Pancreas (tissue), 10 donors: ENCODE measurements around the gene PPP2R5A. TPM values are rescaled to one million over a fixed set of nuclear protein-coding genes. Genes with fewer than 3 reads are reported as not detected.
"Not testable (repeated sequence)": the region's sequence is repeated elsewhere in the genome, so short reads cannot be mapped to it uniquely, and the experiment has no call there.

Source experiments
- ATAC-seq, 4 donors: fragments of 200-7000 bp; cut with Tn5 transposase; one replicate each; pipeline versions ENCODE4 v1.8.0 to v1.9.1; 2020; ENCODE audit warnings: mild to moderate bottlenecking in 4 of 4, moderate library complexity in 4 of 4
- DNase-seq, 6 donors: peaks; one replicate each; pipeline ENCODE4 v3.0.0-alpha.2; 2020
- FAIRE-seq: peaks from 2 replicates; lab custom pipeline; 2012; peaks lifted over from hg19 to GRCh38; lab: Jason Lieb, UNC
- H3K27ac ChIP-seq, 4 donors: fragments of 200-600 bp; sonication (generic); 1 replicate in 3 of 4; 2 replicates in 1 of 4; pipeline versions ENCODE4 v1.5.0 to v1.8.0; 2020
- H3K27me3 ChIP-seq, 4 donors: fragments of 200-600 bp; one replicate each; pipeline ENCODE4 v1.8.0; 2021
- H3K36me3 ChIP-seq, 3 donors: fragments of 200-600 bp; sonication (generic) in 1 of 3; one replicate each; pipeline versions ENCODE4 v1.5.0 to v1.8.0; 2020 to 2021
- H3K4me1 ChIP-seq, 3 donors: fragments of 200-600 bp; one replicate each; pipeline ENCODE4 v1.8.0; 2021
- H3K4me3 ChIP-seq, 4 donors: fragments of 200-600 bp; sonication (generic) in 2 of 4; one replicate each; pipeline versions ENCODE4 v1.5.0 to v1.8.0; 2020 to 2021
- H3K9me3 ChIP-seq, 4 donors: fragments of 200-600 bp; one replicate each; pipeline ENCODE4 v1.8.0; 2021
- WGBS, 2 donors: extraction: QIAGEN DNeasy Blood & Tissue Kit; methylation state at CpG; one replicate each; pipeline ENCODE4 v1.1.7; 2013; 5-methylcytosine and 5-hydroxymethylcytosine counted together
- intact Hi-C, 3 donors: fragments of 100-400 bp; cut with DNase I; formaldehyde crosslinking; loops; one replicate each; pipeline versions ENCODE4 v1.11.1 to v1.14.2; 2022
- polyA plus RNA-seq, 2 donors: library from polyadenylated mRNA; stranded (reverse); fragments of 200-250 nt; gene quantifications; one replicate each; pipeline ENCODE4 v1.2.3, GENCODE V29; 2013
- total RNA-seq, 6 donors: library from RNA; stranded (reverse); fragmentation: NEBNext Ultra II Directional in 4 of 6; extraction: Animal tissue kit (Norgen Biotek cat#: 25700) in 4 of 6; gene quantifications; one replicate each; pipeline versions ENCODE4 v1.2.1 to v1.2.4, GENCODE V29; 2021 to 2023
- TF ChIP-seq, protein P1 (sequence below), 4 donors: fragments of 200-600 bp; sonication (generic) in 3 of 4; IDR thresholded peaks; one replicate each; pipeline versions ENCODE4 v1.5.0 to v1.8.0; 2021; ENCODE audit warnings: antibody characterized with exemption in 4 of 4
- donor health status: healthy with polysubstance abuse.
- donor health status: DM: no; HTN: no; CAD: no; lungs with moderate emphysema.
- donor health status: DM: no; HTN: no; CAD: no.
- donor health status: control.
- donor health status: control.
- donor health status: Bipolar disorder and iron deficiency.
- donor health status: DM: yes; HTN: yes; CAD: no.
- donor health status: DM: no; HTN: no; CAD: no.
- donor health status: DM: no; HTN: no; CAD: no.
- donor health status: DM: yes; HTN: yes; CAD: no.

PPP2R5A gene
- total and polyA plus RNA-seq, 8 donors, result 14.4 to 30.5 (median 22.0) TPM

DNA sequence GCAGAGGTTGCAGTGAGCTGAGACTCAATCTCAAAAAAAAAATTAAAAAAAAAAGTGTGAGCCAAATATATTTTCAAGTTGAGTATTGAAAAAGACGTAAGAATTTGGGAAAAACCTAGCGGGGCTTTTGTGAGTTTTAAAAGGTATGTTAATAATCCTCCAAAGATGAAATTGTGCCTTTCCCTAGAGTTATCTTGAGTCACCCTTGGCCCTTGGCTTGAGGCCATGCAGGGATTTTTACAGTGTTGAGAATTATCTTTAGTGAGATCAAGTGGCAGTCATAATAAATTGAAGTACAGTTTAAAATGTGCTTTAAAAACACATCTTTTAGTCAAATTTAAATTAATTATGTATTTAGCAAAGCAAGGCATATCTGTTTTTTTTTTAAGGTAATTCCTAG lies 32.7 kb downstream of the PPP2R5A start:
- no peak overlapping the region for H3K4me3 ChIP-seq
- no peak for DNase-seq
- intact Hi-C loops, result loop anchor here in 1 of 3 donors (10.0 kb wide), 1 partner anchor 137 kb away; no protein-coding TSS in a partner anchor
- WGBS, 2 donors, result 82% methylated on average over 2 of the region's 2 CpGs
- no peaks in the 10 kb centered on the region for H3K36me3 ChIP-seq
- no peak overlapping the region for H3K27ac ChIP-seq
- no peaks in the 10 kb centered on the region for H3K27me3 ChIP-seq
- H3K9me3 ChIP-seq, result peaks cover 0 to 4% (median 0%) of the 10 kb centered on the region in 4 donors
- peaks cover 3 to 15% (median 10%) of the 10 kb centered on the region in 3 donors for H3K4me1 ChIP-seq
- FAIRE-seq, result no peak
- ATAC-seq, result no peak
- TF ChIP-seq, protein P1, sequence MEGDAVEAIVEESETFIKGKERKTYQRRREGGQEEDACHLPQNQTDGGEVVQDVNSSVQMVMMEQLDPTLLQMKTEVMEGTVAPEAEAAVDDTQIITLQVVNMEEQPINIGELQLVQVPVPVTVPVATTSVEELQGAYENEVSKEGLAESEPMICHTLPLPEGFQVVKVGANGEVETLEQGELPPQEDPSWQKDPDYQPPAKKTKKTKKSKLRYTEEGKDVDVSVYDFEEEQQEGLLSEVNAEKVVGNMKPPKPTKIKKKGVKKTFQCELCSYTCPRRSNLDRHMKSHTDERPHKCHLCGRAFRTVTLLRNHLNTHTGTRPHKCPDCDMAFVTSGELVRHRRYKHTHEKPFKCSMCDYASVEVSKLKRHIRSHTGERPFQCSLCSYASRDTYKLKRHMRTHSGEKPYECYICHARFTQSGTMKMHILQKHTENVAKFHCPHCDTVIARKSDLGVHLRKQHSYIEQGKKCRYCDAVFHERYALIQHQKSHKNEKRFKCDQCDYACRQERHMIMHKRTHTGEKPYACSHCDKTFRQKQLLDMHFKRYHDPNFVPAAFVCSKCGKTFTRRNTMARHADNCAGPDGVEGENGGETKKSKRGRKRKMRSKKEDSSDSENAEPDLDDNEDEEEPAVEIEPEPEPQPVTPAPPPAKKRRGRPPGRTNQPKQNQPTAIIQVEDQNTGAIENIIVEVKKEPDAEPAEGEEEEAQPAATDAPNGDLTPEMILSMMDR (IDR thresholded peaks at IDR 0.05), result no peak

GRCh38 chr1:212321031-212321430 lies 35.8 kb downstream of the PPP2R5A start:
- H3K27me3 ChIP-seq, FAIRE-seq, H3K36me3 ChIP-seq, intact Hi-C loops, H3K9me3 ChIP-seq, H3K27ac ChIP-seq, H3K4me1 ChIP-seq, H3K4me3 ChIP-seq, ATAC-seq: not testable (repeated sequence)
- DNase-seq, result peak in 1 of 6 donors; percentile 68
- 97% methylated on average over 18 of the region's 34 CpGs; no CpG with 5 or more reads in 1 of the 2 donors for WGBS, 2 donors

- Histone ChIP-seq H3K27me3 (no peaks in the 10 kb centered on the region), H3K36me3 (no peaks in the 10 kb centered on the region), H3K27ac (no peak overlapping the region), H3K4me3 (no peak overlapping the region), H3K4me1 (peaks cover 0 to 8% (median 0%) of the 10 kb centered on the region in 3 donors), H3K9me3 (no peaks in the 10 kb centered on the region)
- intact Hi-C loops, result no loop called here
- no peak for FAIRE-seq
- no peak for ATAC-seq
- TF ChIP-seq, protein P1 (IDR thresholded peaks at IDR 0.05), result no peak
- 55 to 74% methylated on average over 3 of the region's 3 CpGs for WGBS, 2 donors
- DNase-seq, result no peak
These were observed 37.9 kb downstream of the PPP2R5A start for GRCh38 chr1:212323066-212323465.

- ATAC-seq, result peak; percentile 35 to 62 (median 52)
- TF ChIP-seq, protein P1 (IDR thresholded peaks at IDR 0.05), result no peak
- 61 to 97% methylated on average over 3 of the region's 3 CpGs for WGBS, 2 donors
These were observed 41.3 kb downstream of the PPP2R5A start for GRCh38 chr1:212326541-212326940.

GRCh38 chr1:212328248-212328647 lies 43.0 kb downstream of the PPP2R5A start:
- H3K4me1 ChIP-seq, result peaks cover 0 to 8% (median 0%) of the 10 kb centered on the region in 3 donors
- WGBS, 2 donors, result 91 to 92% methylated on average over 4 of the region's 4 CpGs
- H3K36me3 ChIP-seq, result no peaks in the 10 kb centered on the region
- H3K27me3 ChIP-seq, result no peaks in the 10 kb centered on the region
- TF ChIP-seq, protein P1 (IDR thresholded peaks at IDR 0.05), result no peak
- intact Hi-C loops, result no loop called here
- ATAC-seq, result peak in 1 of 4 donors; percentile 16
- H3K9me3 ChIP-seq, result no peaks in the 10 kb centered on the region
- no peak for FAIRE-seq
- DNase-seq, result no peak
- H3K27ac ChIP-seq, result no peak overlapping the region
- H3K4me3 ChIP-seq, result no peak overlapping the region

More at GRCh38 chr1:212326541-212326940, 41.3 kb downstream of the PPP2R5A start:
- DNase-seq, result no peak
- Histone ChIP-seq H3K9me3 (no peaks in the 10 kb centered on the region), H3K4me1 (peaks cover 0 to 8% (median 0%) of the 10 kb centered on the region in 3 donors), H3K4me3 (no peak overlapping the region), H3K27me3 (no peaks in the 10 kb centered on the region), H3K36me3 (no peaks in the 10 kb centered on the region), H3K27ac (no peak overlapping the region)
- no peak for FAIRE-seq
- intact Hi-C loops, result no loop called here
